Measurements from ENCODE around the gene ZNF526. TPM values are rescaled to one million over a fixed set of nuclear protein-coding genes. Genes with fewer than 3 reads are reported as not detected.
A peak's percentile ranks its signal among the peaks of the same experiment; 100 is the strongest.

ZNF526 gene, protein sequence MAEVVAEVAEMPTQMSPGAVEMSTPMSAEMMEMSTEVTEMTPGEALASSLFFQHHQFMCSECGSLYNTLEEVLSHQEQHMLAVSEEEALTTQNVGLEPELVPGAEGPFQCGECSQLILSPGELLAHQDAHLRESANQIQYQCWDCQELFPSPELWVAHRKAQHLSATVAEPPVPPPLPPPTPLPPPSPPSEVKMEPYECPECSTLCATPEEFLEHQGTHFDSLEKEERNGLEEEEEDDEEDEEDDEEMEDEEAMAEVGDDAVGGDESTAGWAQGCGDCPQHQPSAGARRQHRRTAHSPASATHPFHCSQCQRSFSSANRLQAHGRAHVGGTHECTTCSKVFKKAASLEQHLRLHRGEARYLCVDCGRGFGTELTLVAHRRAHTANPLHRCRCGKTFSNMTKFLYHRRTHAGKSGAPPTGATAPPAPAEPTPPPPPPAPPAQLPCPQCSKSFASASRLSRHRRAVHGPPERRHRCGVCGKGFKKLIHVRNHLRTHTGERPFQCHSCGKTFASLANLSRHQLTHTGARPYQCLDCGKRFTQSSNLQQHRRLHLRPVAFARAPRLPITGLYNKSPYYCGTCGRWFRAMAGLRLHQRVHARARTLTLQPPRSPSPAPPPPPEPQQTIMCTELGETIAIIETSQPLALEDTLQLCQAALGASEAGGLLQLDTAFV
- total RNA-seq: 12.1 TPM

DNA sequence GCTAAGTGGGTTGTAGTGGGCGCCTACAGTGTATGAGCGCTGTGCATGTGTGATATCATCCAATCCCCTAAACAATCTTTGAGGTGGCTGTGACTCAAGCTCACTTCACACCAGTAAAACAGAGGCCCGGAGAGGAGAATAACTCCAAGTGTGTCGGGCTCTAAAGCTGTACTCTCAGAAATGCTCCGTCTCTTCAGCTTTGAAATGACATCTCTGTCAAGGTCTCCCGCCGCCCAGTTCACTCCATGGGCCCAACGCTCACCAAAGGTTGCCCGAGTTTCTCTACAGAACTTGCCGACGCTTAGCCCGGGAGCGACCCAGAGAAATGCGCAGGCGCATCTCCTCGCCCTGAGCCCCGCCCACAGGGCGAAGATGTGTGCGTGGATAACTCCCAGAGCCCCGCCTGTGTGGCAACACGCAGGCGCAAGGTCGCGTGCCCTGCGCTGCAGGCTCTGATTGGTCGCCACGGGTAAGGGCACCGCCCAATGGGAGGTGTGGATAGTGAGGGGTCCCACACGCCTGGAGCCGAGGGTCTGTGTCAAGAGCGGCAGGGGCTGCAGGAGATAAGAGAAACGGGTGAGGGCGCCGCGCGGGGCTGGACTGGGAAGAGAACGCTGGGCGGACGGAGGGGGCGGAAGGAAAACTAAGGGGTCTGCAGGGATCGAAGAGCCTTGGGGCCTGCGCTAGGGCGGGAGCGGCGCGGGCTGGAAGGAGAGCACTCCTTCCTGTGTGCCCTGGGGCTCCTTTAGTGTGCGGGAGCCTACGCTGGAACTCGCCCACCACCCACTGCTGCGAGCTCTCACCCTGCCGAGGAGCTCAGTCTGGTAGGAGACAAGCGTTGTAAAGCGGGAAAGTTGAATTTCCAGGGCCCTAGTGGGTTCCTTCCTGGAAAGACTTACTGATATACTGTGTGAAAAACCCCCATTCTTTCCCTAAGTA is at the start of gene ZNF526:
Gene ZNF526, plus strand, starts transcription at position 501 of the 939 bp plus-strand sequence. CDS start 4,092 bp downstream, outside the sequence.
- DNase-seq (ENCODE audit: low spot score): peak; percentile 97

DNA sequence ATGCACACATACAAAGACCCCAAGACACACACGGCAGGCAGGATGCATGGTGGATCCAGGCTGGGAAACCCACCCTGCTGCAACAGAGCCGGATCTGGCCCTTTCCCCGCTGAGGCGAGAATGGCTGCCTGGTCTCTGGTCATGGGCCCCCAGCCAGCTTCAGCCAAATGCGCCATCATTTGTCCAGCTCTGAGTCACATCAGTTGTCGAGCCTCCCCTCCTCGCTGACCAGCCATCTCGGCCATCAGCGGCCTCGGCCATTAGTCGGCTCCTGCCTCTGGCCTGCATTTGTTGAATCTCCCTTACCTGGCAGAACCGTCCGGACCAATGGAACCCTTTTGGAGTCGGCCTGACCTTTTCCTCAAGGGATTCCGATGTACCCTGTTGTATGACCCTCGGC is 49.4 kb upstream of the ZNF526 start:
- DNase-seq (ENCODE audit: low spot score): no peak

DNA sequence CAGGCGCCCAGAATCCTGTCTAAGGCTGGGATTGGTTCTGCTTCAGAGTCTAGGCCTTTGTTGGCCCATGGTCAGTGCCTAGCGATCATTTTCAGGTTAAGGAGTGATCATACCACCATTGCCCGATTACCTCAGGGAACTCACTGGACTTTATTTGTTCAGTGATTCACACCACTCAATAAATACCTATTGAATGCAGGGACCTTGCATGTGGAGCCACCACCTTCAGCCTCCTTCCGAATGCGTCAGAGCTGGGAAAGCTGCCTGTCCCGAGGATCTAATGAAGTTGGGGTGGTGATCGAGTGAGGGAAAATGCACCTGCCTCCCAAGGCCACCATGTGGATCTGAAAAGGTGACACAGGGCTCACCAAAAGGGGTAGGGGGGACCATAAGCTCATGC is 47.9 kb upstream of the ZNF526 start:
- peak; percentile 73 for DNase-seq (ENCODE audit: low spot score)

DNA sequence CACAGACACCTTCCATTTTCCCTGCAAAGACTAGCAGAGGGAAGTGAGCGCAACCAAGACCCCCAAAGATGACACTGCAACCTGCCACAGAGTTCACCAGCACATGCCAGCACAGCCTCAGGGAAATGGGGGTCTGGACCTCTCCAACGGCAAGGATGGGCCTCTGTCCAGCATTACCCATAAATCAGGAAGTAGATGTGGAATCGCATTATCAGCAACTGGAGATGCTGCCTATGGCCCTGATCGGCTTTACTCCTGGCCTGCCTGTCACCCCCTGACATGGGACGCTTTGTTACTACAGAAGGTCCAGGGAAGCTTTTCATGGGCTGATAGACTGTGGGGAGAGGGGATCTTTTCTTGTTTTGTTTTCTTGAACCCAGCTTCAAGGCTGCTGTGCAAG is 46.4 kb upstream of the ZNF526 start:
- DNase-seq (ENCODE audit: low spot score): no peak

DNA sequence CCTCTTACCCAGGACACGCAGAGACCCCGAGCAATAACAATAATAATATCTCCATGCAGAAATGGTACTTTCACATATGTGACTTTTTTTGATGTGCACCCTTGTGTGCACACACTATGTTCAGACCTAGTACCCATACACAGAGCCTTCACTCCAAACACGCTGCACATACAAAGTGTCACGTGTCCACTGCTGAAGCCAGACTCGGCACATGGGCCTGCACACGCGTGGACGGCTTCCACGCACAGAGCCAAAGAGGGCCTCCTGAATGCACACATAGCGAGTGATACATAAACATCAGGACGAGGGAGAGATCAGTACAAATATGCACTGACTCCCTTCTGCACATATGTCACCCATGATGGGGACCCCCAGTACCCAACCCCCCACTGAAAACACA is 45.9 kb upstream of the ZNF526 start:
- DNase-seq (ENCODE audit: low spot score): no peak

DNA sequence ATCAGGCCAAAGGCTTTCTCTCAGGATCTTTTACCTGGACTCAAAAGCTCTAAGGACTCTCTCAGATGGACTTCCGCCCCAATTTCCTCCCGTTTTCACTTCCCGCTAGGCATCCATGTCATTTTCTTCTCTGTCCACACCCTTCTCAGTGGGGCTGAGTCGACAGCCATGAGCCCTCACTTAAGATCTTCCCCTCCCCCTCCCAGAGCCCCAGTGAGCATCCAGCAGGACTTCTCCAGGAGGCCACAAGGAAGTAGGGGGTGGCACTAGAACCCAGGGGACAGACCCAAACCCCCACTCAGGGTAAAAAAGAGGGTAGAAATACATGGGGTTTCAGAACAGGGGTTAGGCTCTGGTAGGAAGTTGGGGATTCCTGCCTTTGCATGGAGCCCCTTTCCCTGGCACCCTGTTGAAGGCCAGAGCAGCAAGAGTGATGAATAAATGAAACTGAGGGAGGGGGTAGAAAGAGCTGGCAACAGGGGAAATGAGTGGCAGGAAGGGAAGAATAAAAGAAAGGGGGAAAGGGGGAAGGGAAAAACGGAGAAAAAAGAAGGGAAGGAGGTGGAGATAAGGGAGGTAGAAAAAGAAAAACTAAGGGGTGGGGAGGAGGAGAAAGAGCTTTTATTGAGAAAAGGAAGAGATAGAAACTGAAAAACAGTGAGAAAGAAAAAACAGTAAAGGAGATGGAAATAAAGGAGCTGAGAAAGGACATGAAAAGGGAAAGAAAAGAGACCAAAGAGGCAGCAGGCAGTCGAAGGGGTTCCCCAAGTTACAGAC is 45.0 kb upstream of the ZNF526 start:
- DNase-seq (ENCODE audit: low spot score): no peak

DNA sequence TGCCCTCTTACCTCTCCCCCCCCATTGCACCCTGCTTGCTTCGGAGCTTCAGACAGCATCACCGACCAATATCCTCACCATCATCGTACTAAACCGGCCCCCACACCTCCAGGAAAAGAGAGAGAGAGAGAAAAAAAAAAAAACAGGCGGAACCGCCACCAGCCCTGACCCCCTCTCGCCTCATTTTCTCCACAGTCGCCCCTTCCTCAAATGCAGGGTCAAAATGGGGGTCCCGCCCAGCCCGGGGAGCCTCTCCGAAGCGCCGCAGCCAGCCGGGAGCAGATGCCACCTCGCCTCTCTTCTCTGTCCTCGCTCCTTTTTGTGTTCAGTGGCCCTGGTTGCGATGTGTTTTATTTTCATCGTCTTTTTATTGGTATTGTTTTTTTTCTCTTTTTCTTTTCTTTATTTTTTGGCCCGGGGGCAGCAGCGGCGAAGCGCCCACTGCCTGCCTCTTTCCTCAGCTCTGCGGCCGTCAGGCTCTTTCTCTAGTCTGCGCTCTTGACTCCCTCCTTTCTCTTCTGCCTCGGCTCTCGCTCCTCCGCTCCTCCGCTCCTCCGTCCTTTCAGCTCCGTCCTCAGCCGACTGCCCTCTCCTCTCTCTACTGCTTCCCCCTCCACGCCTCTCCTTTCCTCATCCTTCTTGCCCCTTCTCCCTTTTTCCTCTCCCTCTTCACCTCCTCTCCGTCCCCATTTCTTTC is 44.0 kb upstream of the ZNF526 start:
- no peak for DNase-seq (ENCODE audit: low spot score)

DNA sequence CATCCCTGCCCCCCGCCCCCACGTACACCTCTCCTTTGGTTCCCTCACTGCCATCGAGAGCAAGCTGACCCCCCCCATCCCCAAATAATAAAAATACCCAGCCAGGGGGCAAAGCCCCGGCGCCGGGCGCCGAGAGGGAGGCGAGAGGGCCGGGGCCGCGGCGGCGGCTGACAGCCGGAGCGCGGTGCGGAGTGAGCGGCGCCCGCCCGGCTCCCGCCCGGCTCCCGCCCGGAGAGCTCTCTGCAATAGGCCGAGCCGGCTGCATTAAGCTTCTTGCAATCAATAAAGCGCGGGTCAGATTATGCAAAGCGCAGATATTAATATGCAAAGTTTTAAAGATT is 43.5 kb upstream of the ZNF526 start:
- DNase-seq (ENCODE audit: low spot score): no peak

DNA sequence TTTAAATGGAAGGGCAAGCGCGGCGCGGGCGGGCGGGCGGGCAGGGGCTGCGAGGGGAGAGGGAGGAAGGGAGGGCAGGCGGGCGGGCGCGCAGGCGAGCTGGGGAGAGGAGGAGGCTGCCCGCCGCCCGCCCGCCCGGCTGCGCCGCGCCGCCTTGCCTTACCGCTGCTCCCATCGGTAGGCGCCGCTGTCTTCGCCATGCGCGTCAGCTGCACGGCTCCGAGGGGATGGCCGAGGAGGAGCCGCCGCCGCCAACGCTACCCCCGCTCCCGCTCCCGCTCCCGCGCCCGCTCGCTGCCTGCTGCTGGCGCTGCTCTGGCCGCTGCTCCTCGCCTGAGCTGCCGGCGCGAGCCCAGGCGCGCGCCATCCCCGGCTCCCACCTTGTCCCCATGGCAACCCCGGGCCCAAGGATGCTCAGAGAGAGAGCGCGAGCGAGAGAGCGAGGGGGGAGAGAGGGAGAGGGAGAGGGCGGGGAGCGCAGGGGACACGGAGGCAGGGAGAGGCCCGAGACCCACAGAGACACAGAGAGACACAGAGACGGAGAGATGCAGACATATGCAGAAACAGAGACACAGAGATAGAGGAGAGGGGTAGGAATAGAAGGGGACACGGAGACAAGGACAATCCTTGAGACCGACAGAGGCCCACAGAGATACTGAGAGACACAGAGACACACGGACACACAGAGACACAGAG is 43.0 kb upstream of the ZNF526 start:
- DNase-seq (ENCODE audit: low spot score): peak; percentile 66

DNA sequence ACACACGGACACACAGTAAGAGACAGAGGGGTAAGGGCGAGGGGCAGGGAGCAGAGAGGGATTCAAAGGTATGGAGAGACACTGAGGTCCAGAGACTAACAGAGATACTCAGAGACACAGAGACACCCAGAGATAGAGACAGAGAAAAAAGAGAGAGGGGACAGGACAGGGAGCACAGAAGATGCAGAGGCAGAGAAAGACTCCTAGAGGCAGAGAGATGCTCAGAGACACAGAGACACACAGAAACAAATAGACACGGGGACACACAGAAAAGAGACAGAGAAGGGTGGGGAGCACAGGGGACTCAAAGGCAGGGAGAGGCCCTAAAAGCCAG is 42.5 kb upstream of the ZNF526 start:
- DNase-seq (ENCODE audit: low spot score): no peak

DNA sequence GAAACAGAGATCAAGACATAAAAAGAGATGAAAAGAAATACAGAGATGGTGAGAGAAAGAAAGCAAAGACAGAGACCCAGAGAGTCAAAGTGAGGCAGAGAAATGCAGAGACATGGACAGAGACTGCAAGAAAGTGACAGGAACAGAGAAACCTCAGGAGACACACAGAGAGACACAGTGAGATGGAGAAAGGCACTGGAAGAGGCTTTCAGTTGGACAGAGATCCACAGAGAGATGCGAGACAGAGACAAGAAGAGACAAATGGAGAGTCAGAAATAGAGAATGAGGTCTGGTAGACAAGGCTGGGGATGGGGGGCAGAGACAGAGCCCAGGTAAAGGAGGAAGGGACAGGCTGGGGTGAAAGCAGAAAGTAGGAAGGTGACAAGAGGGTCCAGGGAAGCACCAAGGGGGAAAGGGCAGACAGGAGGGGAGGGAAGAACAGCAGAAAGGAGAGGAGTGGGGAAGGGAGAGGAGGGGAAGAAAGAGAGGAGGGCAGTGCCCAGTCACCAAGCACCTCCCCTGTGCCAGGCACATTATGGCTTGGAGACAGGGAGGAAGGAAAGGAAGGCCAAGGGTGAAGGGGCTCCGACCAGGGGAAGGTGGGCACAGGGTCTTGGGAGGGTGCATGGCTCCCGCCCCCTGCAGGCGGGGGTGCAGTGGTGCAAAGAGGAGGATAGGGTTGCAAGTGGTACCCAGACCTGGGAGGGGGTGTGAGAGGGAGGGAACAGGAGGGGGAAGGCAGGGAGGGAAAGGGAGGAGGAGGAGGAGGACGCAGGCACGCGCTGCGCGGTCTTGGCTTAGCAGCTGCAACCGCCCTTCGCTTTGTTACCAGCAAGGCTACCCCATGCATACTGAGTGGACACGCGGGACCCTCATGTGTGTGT is 41.1 kb upstream of the ZNF526 start:
- DNase-seq (ENCODE audit: low spot score): no peak

DNA sequence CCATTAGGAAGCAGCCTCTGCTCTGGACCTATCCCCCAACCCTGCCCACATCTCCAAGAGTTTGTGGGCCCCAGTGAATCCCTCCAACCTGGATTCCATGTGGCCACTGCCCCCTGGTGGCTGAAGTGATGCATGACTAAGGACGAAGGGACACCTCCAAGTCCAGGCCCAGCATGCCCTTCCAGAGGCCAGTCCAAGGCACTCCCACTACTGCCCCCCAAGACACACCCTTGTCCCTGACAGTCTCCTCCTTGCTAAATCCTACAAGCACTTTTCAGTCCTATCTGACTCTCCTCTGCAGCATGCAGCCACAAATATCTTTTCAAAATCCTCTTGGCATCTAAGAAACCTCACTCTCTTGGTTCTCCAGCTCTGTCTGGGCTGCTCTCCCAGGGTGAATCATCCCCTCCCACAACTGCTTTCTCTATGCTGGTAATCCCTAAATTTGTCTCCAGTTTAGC is 35.7 kb upstream of the ZNF526 start:
- DNase-seq (ENCODE audit: low spot score): peak; percentile 72

DNA sequence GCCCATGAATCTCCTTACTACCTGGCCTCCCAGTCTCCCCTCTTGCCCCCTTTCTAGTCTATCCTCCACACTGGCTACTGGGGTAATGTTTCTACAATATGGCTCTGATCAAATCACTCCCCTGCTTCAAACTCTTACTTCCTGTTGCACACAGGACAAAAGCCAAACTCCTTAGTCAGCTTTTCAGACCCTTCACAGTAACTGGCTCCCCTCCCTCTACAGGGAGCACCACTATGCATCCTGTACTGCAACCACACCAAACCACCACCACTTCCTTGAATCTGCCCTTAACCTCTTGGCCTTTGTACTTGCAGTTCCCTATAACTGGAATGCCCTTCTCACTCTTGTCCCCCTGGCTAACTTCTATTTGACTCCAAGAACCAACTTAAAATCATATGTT is 34.8 kb upstream of the ZNF526 start:
- no peak for DNase-seq (ENCODE audit: low spot score)

DNA sequence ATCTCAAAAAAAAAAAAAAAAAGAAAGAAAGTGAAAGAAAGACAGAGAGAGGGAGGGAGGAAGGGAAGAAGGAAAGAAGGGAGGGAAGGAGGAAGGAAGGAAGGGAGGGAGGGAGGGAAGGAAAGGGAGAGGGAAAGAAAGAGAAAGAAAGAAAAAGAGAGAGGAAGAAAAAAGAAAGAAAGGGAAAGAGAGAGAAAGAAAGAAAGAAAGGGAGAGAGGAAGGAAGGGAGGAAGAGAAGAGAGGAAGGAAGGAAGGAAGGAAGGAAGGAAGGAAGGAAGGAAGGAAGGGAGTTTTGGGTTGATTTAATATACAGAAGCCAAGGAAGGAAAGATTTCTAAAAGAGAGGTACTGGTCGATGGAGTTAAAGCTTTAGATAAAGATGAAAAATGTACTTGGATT is 31.4 kb upstream of the ZNF526 start:
- no peak for DNase-seq (ENCODE audit: low spot score)

DNA sequence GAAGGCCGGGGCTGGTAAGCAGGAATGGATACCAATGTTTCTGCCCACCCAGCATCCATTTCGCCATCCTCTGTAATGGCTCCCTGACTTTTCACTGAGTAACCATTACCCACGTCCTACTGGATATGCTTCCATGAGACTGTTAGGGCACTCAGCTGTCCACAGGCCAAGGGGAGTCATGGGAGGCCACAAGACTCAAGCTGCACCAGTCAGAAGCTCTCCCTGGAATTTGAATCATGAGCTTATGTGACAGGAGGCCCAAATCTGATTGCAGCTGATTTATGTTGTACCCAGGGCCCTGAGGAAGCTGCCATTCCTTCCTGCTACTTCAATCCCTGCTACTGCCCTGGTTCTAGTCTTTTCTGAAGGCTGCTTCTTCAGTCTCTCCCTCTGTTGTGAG is 31.0 kb upstream of the ZNF526 start:
- no peak for DNase-seq (ENCODE audit: low spot score)

DNA sequence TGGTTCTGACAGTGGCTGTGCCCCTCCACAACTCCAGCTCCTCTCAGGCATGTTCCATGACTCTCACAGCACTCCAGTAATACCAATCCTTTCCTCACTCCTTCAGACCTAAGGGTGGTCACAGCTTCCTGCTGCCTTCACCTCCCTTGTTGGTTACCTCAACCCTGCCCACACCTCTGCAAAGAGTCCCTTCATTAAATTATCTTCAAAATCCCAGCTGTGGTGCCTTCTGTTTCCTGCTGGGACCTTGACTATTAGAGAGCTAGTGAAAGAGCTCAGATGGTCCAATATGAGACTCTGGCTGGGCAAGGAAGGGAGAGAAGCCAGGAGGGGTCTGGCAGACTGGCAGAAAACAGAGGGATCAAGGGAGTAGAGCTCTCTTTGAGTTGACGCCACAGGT is 28.8 kb upstream of the ZNF526 start:
- DNase-seq (ENCODE audit: low spot score): no peak

DNA sequence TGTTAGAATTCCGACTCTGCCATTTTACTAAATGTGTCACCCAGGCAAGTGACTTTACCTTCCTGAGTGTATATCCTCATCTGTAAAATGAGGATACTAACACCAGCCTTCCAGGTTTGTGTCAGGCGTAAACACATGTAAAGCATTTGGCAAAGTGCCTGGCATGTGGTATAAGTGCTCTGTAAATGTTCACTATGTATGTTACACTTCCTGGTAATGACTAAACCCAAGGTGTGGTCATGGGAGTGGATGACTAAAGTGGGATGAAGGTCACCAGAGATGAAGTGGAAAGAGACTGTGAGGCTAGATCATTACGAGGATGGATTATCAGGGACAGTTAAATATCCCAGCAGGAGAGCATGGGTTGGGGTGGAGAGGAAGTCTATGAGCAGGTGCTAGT is 28.3 kb upstream of the ZNF526 start:
- DNase-seq (ENCODE audit: low spot score): peak; percentile 83

DNA sequence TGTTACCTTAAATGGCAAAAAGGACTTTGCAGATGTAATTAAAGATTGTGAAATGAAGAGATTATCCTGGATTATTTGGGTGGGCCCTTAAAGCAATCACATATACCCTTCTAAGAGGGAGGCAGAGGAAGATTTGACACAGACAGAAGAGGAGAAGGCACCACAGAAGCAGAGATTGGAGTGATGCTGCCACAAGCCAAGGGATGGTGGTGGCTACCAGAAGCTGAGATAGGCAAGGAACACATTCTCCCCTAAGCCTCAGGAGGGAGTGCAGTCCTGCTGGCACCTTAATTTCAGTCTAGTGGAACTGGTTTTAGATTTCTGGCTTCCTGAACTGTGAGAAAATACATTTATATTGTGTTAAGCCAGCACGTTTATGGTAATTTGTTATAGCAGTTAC is 26.8 kb upstream of the ZNF526 start:
- no peak for DNase-seq (ENCODE audit: low spot score)

DNA sequence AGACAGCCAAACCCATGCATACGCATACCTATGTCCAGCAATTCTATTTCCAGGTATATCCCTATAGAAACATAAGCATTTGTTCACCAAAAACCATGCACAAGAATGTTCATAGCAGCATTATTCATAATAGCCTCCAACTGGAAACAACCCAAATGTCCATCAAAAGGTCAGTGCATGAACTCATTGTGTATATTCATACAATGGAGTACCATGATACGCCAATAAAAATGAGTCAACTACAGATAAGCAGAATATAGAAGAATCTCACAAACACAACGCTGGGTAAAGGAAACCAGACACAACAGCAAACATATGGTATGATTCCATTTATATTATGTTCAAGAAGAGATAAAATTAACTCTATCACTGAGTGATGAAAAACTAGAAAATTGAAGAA is 26.4 kb upstream of the ZNF526 start:
- no peak for DNase-seq (ENCODE audit: low spot score)

Measured in mucosa of gallbladder (tissue), 1 donor.